Spleen (tissue), 7 donors: ENCODE data around the gene ALKBH4.

Experiments
- POLR2A ChIP-seq, 3 donors: fragments of 450-650 bp; IDR thresholded peaks; one replicate each; pipeline ENCODE4 v1.5.1; 2017; ENCODE audit warnings: antibody characterized with exemption in 3 of 3, mild to moderate bottlenecking in 1 of 3
- POLR2AphosphoS5 ChIP-seq, 3 donors: sonication (generic); formaldehyde crosslinking; IDR thresholded peaks; one replicate each; pipeline ENCODE4 v1.5.1; 2017; ENCODE audit warnings: antibody characterized with exemption in 3 of 3
- TF ChIP-seq, protein P1 (sequence below), 11 experiments: fragments of 200-600 bp in 7 of 11; fragments of 450-650 bp in 4 of 11; sonication (generic) in 4 of 11; IDR thresholded peaks in 8 of 11; conservative IDR thresholded peaks in 3 of 11; 1 replicate in 7 of 11; 2 replicates in 4 of 11; pipeline versions ENCODE4 v1.4.0 to v1.8.0; 2016 to 2021; ENCODE audit warnings: antibody characterized with exemption in 11 of 11, inconsistent platforms in 4 of 11, mild to moderate bottlenecking in 1 of 11
- donor health status: DM: no; HTN: no; CAD: no; lungs with moderate emphysema.
- donor health status: DM: no; HTN: no; CAD: no.
- donor health status: DM: no; HTN: no; CAD: no.

DNA sequence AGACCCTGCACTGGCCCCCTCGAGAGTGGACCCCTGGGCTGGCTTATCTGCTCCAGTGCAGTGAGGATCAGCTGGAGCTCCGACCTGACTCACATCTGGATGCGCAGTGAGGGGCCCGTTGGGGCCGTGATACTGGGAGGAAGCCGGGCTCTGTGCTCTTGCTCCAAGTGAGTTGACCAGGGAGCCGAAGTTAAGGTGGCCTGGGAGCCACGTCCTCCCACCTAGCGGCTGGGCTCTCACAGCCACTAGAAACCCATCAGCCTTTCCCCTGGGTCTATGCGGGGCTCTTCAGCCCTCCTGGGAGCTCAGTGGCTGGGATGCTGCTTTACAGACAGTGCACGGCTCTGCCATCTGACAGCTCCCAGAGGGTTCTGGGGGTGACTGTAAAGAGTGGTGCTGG is 9.1 kb downstream of the ALKBH4 start:
- TF ChIP-seq, protein P1, sequence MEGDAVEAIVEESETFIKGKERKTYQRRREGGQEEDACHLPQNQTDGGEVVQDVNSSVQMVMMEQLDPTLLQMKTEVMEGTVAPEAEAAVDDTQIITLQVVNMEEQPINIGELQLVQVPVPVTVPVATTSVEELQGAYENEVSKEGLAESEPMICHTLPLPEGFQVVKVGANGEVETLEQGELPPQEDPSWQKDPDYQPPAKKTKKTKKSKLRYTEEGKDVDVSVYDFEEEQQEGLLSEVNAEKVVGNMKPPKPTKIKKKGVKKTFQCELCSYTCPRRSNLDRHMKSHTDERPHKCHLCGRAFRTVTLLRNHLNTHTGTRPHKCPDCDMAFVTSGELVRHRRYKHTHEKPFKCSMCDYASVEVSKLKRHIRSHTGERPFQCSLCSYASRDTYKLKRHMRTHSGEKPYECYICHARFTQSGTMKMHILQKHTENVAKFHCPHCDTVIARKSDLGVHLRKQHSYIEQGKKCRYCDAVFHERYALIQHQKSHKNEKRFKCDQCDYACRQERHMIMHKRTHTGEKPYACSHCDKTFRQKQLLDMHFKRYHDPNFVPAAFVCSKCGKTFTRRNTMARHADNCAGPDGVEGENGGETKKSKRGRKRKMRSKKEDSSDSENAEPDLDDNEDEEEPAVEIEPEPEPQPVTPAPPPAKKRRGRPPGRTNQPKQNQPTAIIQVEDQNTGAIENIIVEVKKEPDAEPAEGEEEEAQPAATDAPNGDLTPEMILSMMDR (IDR thresholded peaks at IDR 0.05 in 8 of 11, conservative IDR thresholded peaks at IDR 0.05 in 3 of 11) = no peak
- no peak for TF ChIP-seq POLR2A (IDR thresholded peaks at IDR 0.05)
- peak in 2 of 3 donors; percentile 5 to 64 for TF ChIP-seq POLR2AphosphoS5 (IDR thresholded peaks at IDR 0.05)
